Transverse colon (tissue), 4 donors: ENCODE measurements around the gene RB1. TPM values are rescaled to one million over a fixed set of nuclear protein-coding genes. Genes with fewer than 3 reads are reported as not detected.

ENCODE experiments used
- DNase-seq: peaks from one replicate; pipeline ENCODE4 v3.0.0-alpha.2; 2019
- H3K27ac ChIP-seq, 4 donors: fragments of 200-600 bp; sonication (generic); 2 replicates each; pipeline ENCODE4 v1.5.1; 2016 to 2018; ENCODE audit warnings: inconsistent platforms in 4 of 4
- H3K27me3 ChIP-seq: fragments of 200-600 bp; sonication (generic); 2 replicates; pipeline ENCODE4 v1.5.1; 2017; ENCODE audit warnings: inconsistent platforms
- H3K36me3 ChIP-seq, 4 donors: fragments of 200-600 bp; sonication (generic); 2 replicates each; pipeline ENCODE4 v1.5.1; 2017 to 2019; ENCODE audit warnings: inconsistent platforms in 4 of 4
- H3K4me1 ChIP-seq, 4 donors: fragments of 200-600 bp; sonication (generic); 2 replicates each; pipeline ENCODE4 v1.5.1; 2017 to 2020; ENCODE audit warnings: inconsistent platforms in 4 of 4
- H3K4me3 ChIP-seq, 4 donors: fragments of 200-600 bp; sonication (generic); 1 replicate in 1 of 4; 2 replicates in 3 of 4; pipeline versions ENCODE4 v1.5.1 to v1.6.1; 2017 to 2019; ENCODE audit warnings: inconsistent platforms in 4 of 4
- H3K9me3 ChIP-seq, 2 donors: fragments of 200-600 bp; sonication (generic); 2 replicates each; pipeline ENCODE4 v1.5.1; 2017 to 2019; ENCODE audit warnings: inconsistent platforms in 2 of 2
- EP300 ChIP-seq: sonication (generic); formaldehyde crosslinking; IDR thresholded peaks from one replicate; pipeline ENCODE4 v1.6.1; 2017; ENCODE audit warnings: antibody characterized with exemption, low read depth
- POLR2A ChIP-seq: fragments of 450-650 bp; IDR thresholded peaks from one replicate; pipeline ENCODE4 v1.6.1; 2016; ENCODE audit warnings: antibody characterized with exemption, mild to moderate bottlenecking, moderate library complexity
- POLR2AphosphoS5 ChIP-seq, 3 donors: sonication (generic); formaldehyde crosslinking; IDR thresholded peaks; one replicate each; pipeline ENCODE4 v1.6.1; 2016; ENCODE audit warnings: antibody characterized with exemption in 3 of 3
- WGBS, 2 donors: methylation state at CpG; one replicate each; pipeline ENCODE4 v1.1.5; 2018; ENCODE audit warnings: low coverage in 1 of 2; 5-methylcytosine and 5-hydroxymethylcytosine counted together
- in situ Hi-C, 4 donors: fragments of 200-750 bp; cut with MboI; loops; one replicate each; pipeline versions ENCODE4 v1.15.0 to v1.15.1; 2017; ENCODE audit warnings: low sequenced_read_pairs in 3 of 4, low pct_ligation_motif_present in 1 of 4, low pct_unique_long_range_greater_than_20kb in 1 of 4
- intact Hi-C: fragments of 100-400 bp; cut with DNase I; formaldehyde crosslinking; loops from one replicate; pipeline ENCODE4 v1.15.1; 2023; ENCODE audit warnings: low total_unique reads
- total RNA-seq, 4 donors: library from RNA; depleted of rRNA; stranded (reverse); fragments of >200 nt; gene quantifications; one replicate each; pipeline ENCODE4 v1.1.0, GENCODE V29; 2016
- TF ChIP-seq, protein P1 (sequence below), 5 experiments: fragments of 200-600 bp in 3 of 5; fragments of 450-650 bp in 2 of 5; sonication (generic) in 3 of 5; IDR thresholded peaks; 1 replicate in 2 of 5; 2 replicates in 3 of 5; pipeline ENCODE4 v1.5.1; 2016 to 2017; ENCODE audit warnings: antibody characterized with exemption in 5 of 5, inconsistent platforms in 3 of 5, mild to moderate bottlenecking in 2 of 5, moderate library complexity in 1 of 5

Gene RB1
- total RNA-seq, 4 donors from 2014 or later = 14.6 to 31.0 (median 23.2) TPM

GRCh38 chr13:48317511-48318376 lies 14.2 kb downstream of the RB1 start:
- H3K4me1 ChIP-seq = no peaks in the 10 kb centered on the region
- in situ Hi-C loops = loop anchor here in 1 of 4 donors (25.0 kb wide), 1 partner anchor 270 kb away; no protein-coding TSS in a partner anchor
- H3K4me3 ChIP-seq = peak overlapping the region in 1 of 4 donors; percentile 45
- WGBS, 2 donors = 92% methylated on average over 36 of the region's 41 CpGs; no CpG with 5 or more reads in 1 of the 2 donors
- no peaks in the 10 kb centered on the region for H3K36me3 ChIP-seq
- no peak for TF ChIP-seq POLR2AphosphoS5 (IDR thresholded peaks at IDR 0.05)
- TF ChIP-seq POLR2A = no peak
- no peak for TF ChIP-seq EP300
- TF ChIP-seq, protein P1, sequence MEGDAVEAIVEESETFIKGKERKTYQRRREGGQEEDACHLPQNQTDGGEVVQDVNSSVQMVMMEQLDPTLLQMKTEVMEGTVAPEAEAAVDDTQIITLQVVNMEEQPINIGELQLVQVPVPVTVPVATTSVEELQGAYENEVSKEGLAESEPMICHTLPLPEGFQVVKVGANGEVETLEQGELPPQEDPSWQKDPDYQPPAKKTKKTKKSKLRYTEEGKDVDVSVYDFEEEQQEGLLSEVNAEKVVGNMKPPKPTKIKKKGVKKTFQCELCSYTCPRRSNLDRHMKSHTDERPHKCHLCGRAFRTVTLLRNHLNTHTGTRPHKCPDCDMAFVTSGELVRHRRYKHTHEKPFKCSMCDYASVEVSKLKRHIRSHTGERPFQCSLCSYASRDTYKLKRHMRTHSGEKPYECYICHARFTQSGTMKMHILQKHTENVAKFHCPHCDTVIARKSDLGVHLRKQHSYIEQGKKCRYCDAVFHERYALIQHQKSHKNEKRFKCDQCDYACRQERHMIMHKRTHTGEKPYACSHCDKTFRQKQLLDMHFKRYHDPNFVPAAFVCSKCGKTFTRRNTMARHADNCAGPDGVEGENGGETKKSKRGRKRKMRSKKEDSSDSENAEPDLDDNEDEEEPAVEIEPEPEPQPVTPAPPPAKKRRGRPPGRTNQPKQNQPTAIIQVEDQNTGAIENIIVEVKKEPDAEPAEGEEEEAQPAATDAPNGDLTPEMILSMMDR (IDR thresholded peaks at IDR 0.05) = no peak
- peaks cover 0 to 9% of the 10 kb centered on the region in 2 donors for H3K9me3 ChIP-seq
- intact Hi-C loops = no loop called here
- peak overlapping the region in 1 of 4 donors; percentile 32 for H3K27ac ChIP-seq
- no peak for DNase-seq
- no peaks in the 10 kb centered on the region for H3K27me3 ChIP-seq

- intact Hi-C loops (no loop called here), in situ Hi-C loops (loop anchor here in 1 of 4 donors (25.0 kb wide), 1 partner anchor 269 kb away; no protein-coding TSS in a partner anchor)
- H3K36me3 ChIP-seq = no peaks in the 10 kb centered on the region
- peak overlapping the region in 3 of 4 donors; percentile 11 to 45 (median 16) for H3K4me3 ChIP-seq
- no peaks in the 10 kb centered on the region for H3K27me3 ChIP-seq
- DNase-seq = no peak
- H3K27ac ChIP-seq = no peak overlapping the region
- 80% methylated on average over 28 of the region's 28 CpGs; no CpG with 5 or more reads in 1 of the 2 donors for WGBS, 2 donors
- peaks cover 0 to 9% of the 10 kb centered on the region in 2 donors for H3K9me3 ChIP-seq
- no peaks in the 10 kb centered on the region for H3K4me1 ChIP-seq
- TF ChIP-seq POLR2AphosphoS5 (IDR thresholded peaks at IDR 0.05) = no peak
- no peak for TF ChIP-seq EP300
- TF ChIP-seq POLR2A = no peak
- TF ChIP-seq, protein P1 (IDR thresholded peaks at IDR 0.05) = no peak
Measured at GRCh38 chr13:48318377-48318811, 14.8 kb downstream of the RB1 start.

DNA sequence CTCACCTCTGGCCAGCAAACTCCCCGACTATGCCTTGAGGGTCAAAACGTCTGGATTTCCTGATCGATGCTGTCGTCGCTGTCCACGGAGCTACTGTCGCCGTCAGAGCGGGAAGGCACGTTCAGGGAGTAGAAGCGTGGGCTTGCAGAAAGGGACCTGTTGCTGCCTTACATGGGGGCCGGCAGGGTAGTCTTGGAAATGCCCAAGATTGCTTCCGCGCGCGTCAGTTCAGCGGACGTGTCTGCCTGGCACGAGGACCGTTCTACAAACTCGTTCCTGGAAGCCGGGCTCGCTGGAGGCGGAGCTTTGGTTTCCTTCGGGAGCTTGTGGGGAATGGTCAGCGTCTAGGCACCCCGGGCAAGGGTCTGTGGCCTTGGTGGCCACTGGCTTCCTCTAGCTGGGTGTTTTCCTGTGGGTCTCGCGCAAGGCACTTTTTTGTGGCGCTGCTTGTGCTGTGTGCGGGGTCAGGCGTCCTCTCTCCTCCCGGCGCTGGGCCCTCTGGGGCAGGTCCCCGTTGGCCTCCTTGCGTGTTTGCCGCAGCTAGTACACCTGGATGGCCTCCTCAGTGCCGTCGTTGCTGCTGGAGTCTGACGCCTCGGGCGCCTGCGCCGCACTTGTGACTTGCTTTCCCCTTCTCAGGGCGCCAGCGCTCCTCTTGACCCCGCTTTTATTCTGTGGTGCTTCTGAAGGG lies 15.4 kb downstream of the RB1 start:
- no peaks in the 10 kb centered on the region for H3K4me1 ChIP-seq
- peaks cover 0 to 9% of the 10 kb centered on the region in 2 donors for H3K9me3 ChIP-seq
- intact Hi-C loops (no loop called here), in situ Hi-C loops (loop anchor here in 1 of 4 donors (25.0 kb wide), 1 partner anchor 268 kb away; no protein-coding TSS in a partner anchor)
- no peaks in the 10 kb centered on the region for H3K36me3 ChIP-seq
- H3K4me3 ChIP-seq = peak overlapping the region in 3 of 4 donors; percentile 11 to 45 (median 16)
- H3K27ac ChIP-seq = no peak overlapping the region
- DNase-seq = no peak
- TF ChIP-seq POLR2AphosphoS5 (IDR thresholded peaks at IDR 0.05) (no peak), EP300 (no peak), POLR2A (no peak)
- TF ChIP-seq, protein P1 (IDR thresholded peaks at IDR 0.05) = no peak
- WGBS, 2 donors = 78 to 85% methylated on average over 5 to 47 of the region's 47 CpGs
- no peaks in the 10 kb centered on the region for H3K27me3 ChIP-seq
